Loucy (cell line): Measurements from ENCODE around the gene HOXC12.

Experiments used
- CTCF ChIP-seq: fragments of 200-600 bp; sonication (generic); conservative IDR thresholded peaks from 2 replicates; pipeline ENCODE4 v1.5.1; 2014; ENCODE audit warnings: mild to moderate bottlenecking, antibody characterized with exemption, low read length
- EZH2phosphoT487 ChIP-seq: fragments of 200-600 bp; IDR thresholded peaks from 2 replicates; pipeline ENCODE4 v1.6.1; 2018; ENCODE audit warnings: antibody characterized with exemption, mild to moderate bottlenecking, moderate library complexity, borderline replicate concordance

GRCh38 chr12:53940443-53941014 is 14.2 kb upstream of the HOXC12 start:
- TF ChIP-seq CTCF (no peak), EZH2phosphoT487 (no peak)
